Adrenal gland (tissue), 12 donors: ENCODE data around the gene ATG9A. TPM values are rescaled to one million over a fixed set of nuclear protein-coding genes. Genes with fewer than 3 reads are reported as not detected.
"Not testable (repeated sequence)": the region's sequence is repeated elsewhere in the genome, so short reads cannot be mapped to it uniquely, and the experiment has no call there.

Source experiments
- DNase-seq, 7 donors: peaks; one replicate each; pipeline ENCODE4 v3.0.0-alpha.2; 2019 to 2020
- H3K27ac ChIP-seq, 5 donors: fragments of 200-600 bp; sonication (generic) in 4 of 5; 1 replicate in 3 of 5; 2 replicates in 2 of 5; pipeline versions ENCODE4 v1.5.1 to v1.8.0; 2016 to 2020; ENCODE audit warnings: mild to moderate bottlenecking in 1 of 5
- H3K27me3 ChIP-seq: fragments of 200-600 bp; 2 replicates; pipeline ENCODE4 v1.8.0; 2021
- H3K36me3 ChIP-seq, 2 donors: fragments of 200-600 bp; replicated peaks in 1 of 2; 1 replicate in 1 of 2; 2 replicates in 1 of 2; pipeline versions ENCODE4 v1.5.1 to v1.8.0; 2018 to 2022
- H3K4me1 ChIP-seq, 2 donors: fragments of 200-600 bp; replicated peaks in 1 of 2; 1 replicate in 1 of 2; 2 replicates in 1 of 2; pipeline versions ENCODE4 v1.5.1 to v1.8.0; 2018 to 2021
- H3K4me3 ChIP-seq, 4 donors: fragments of 200-600 bp; sonication (generic) in 3 of 4; one replicate each; pipeline ENCODE4 v1.5.1; 2016 to 2018
- H3K9me3 ChIP-seq, 3 donors: fragments of 200-600 bp; sonication (generic) in 1 of 3; replicated peaks in 1 of 3; 1 replicate in 2 of 3; 2 replicates in 1 of 3; pipeline versions ENCODE4 v1.5.1 to v1.8.0; 2016 to 2021
- CTCF ChIP-seq, 6 experiments: fragments of 450-650 bp in 4 of 6; fragments of 200-600 bp in 2 of 6; sonication (generic) in 1 of 6; IDR thresholded peaks; 1 replicate in 5 of 6; 2 replicates in 1 of 6; pipeline versions ENCODE4 v1.5.1 to v1.8.0; 2016 to 2021; ENCODE audit warnings: antibody characterized with exemption in 6 of 6, mild to moderate bottlenecking in 2 of 6, moderate library complexity in 1 of 6
- POLR2A ChIP-seq, 2 donors: fragments of 450-650 bp; IDR thresholded peaks; one replicate each; pipeline ENCODE4 v1.6.1; 2017; ENCODE audit warnings: antibody characterized with exemption in 2 of 2, mild to moderate bottlenecking in 2 of 2, moderate library complexity in 1 of 2
- WGBS, 4 donors: extraction: QIAGEN DNeasy Blood & Tissue Kit in 2 of 4; methylation state at CpG; one replicate each; pipeline versions ENCODE4 v1.1.5 to v1.1.7; 2013 to 2017; 5-methylcytosine and 5-hydroxymethylcytosine counted together
- intact Hi-C, 2 donors: fragments of 100-400 bp; cut with DNase I; formaldehyde crosslinking; loops; one replicate each; pipeline versions ENCODE4 v1.14.1 to v1.15.0; 2022 to 2023
- polyA plus RNA-seq, 3 donors: library from polyadenylated mRNA; stranded (reverse); fragments of 200-250 nt in 2 of 3; fragments of 350-450 nt in 1 of 3; fragmentation: Illumina TruSeq in 1 of 3; extraction: RNeasy Lipid Tissue Mini Kit (QIAGEN cat#74804) in 1 of 3; gene quantifications; one replicate each; pipeline ENCODE4 v1.2.3, GENCODE V29; 2013 to 2014
- total RNA-seq, 9 donors: library from RNA; depleted of rRNA in 4 of 9; stranded (reverse); fragments of >200 nt in 4 of 9; fragments of 120-200 nt in 1 of 9; fragmentation: NEBNext Ultra II Directional in 1 of 9; extraction: Animal tissue kit (Norgen Biotek cat#: 25700) in 1 of 9; gene quantifications; one replicate each; pipeline versions ENCODE4 v1.1.0 to v1.2.4, GENCODE V29; 2013 to 2023
- donor health status: healthy with polysubstance abuse.
- donor health status: Bipolar disorder and iron deficiency.
- donor health status: DM: yes; HTN: yes; CAD: no.
- donor health status: DM: no; HTN: no; CAD: no.
- donor health status: DM: no; HTN: no; CAD: no.
- donor health status: DM: yes; HTN: yes; CAD: no.

ATG9A gene
- total and polyA plus RNA-seq, 12 donors = 13.0 to 73.1 (median 51.3) TPM

DNA sequence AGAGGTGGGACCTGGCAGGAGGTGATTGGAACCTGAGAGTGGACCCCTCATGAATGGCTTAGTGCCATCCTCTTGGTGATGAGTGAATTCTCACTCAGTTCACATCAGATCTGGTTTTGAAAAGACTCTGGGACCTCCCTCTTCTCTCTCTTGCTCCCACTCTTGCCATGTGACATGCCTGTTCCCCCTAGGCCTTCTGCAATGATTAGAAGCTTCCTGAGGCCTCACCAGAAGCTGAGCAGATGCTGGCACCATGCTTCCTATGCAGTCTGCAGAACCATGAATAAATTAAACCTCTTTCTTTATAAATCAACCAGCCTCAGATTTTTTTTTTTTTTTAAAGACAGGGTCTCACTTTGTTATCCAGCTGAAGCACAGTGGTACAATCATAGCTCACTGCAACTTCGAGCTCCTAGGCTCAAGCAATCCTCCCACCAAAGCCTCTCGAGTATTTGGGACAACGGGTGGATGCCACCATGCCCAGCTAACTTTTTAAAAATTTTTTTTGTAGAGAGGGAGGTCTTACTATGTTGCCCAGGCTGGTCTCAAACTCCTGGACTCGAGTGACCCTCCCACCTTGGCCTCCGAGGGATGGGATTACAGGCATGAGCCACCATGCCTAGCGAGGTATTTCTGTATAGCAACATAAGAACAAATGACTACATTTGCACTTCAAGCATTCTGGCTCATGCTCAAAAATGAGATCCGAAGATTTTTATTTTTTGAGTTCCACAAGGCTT, 24.8 kb downstream of the ATG9A start:
- peak in 1 of 7 donors; percentile 16 for DNase-seq
- peaks cover 2% of the 10 kb centered on the region for H3K27me3 ChIP-seq
- H3K4me1 ChIP-seq = peaks cover 7 to 14% of the 10 kb centered on the region in 2 donors
- WGBS, 4 donors = 87 to 94% (median 89%) methylated on average over 7 of the region's 7 CpGs
- intact Hi-C loops = no loop called here
- no peak overlapping the region for H3K4me3 ChIP-seq
- no peak overlapping the region for H3K27ac ChIP-seq
- H3K36me3 ChIP-seq = peaks cover 0 to 17% of the 10 kb centered on the region in 2 donors
- H3K9me3 ChIP-seq = no peaks in the 10 kb centered on the region
- TF ChIP-seq POLR2A (IDR thresholded peaks at IDR 0.05) (no peak), CTCF (IDR thresholded peaks at IDR 0.05) (no peak)

DNA sequence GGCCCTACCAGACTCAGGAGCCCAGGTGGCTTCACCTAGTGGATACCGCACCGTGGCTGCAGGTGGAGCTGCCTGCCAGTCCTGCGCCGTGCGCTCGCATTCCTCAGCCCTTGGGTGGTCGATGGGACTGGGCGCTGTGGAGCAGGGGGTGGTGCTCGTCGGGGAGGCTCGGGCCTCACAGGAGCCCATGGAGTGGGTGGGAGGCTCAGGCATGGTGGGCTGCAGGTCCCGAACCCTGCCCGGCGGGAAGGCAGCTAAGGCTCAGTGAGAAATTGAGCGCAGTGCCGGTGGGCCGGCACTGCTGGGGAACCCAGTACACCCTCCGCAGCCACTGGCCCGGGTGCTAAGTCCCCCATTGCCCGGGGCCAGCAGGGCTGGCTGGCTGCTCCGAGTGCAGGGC, 28.1 kb downstream of the ATG9A start:
- intact Hi-C loops, H3K27me3 ChIP-seq, H3K4me3 ChIP-seq, H3K36me3 ChIP-seq, H3K4me1 ChIP-seq, H3K9me3 ChIP-seq, H3K27ac ChIP-seq: not testable (repeated sequence)
- 79 to 93% (median 89%) methylated on average over 9 to 21 of the region's 21 CpGs for WGBS, 4 donors
- DNase-seq = peak in 1 of 7 donors; percentile 1

DNA sequence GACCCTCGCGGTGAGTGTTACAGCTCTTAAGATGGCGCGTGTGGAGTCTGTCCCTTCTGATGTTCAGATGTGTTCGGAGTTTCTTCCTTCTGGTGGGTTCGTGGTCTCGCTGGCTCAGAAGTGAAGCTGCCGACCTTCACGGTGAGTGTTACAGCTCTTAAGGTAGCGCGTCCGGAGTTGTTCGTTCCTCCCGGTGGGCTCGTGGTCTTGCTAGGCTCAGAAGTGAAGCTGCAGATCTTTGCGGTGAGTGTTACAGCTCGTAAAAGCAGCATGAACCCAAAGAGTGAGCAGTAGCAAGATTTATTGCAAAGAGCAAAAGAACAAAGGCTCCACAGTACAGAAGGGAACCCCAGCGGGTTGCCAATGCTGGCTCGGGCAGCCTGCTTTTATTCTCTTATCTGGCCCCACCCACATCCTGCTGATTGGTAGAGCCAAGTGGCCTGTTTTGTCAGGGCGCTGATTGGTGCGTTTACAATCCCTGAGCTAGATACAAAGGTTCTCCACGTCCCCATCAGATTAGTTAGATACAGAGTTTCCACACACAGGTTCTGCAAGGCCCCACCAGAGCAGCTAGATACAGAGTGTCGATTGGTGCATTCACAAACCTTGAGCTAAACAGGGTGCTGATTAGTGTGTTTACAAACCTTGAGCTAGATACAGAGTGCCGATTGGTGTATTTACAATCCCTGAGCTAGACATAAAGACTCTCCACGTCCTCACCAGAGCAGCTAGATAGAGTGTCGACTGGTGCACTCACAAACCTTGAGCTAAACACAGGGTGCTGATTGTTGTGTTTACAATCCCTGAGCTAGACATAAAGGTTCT, 28.7 kb downstream of the ATG9A start:
- H3K27me3 ChIP-seq, intact Hi-C loops, H3K4me1 ChIP-seq, H3K36me3 ChIP-seq, H3K4me3 ChIP-seq, H3K9me3 ChIP-seq, H3K27ac ChIP-seq: not testable (repeated sequence)
- DNase-seq = peak in 1 of 7 donors; percentile 13
- WGBS, 4 donors = 56 to 76% (median 73%) methylated on average over 21 to 25 of the region's 26 CpGs

DNA sequence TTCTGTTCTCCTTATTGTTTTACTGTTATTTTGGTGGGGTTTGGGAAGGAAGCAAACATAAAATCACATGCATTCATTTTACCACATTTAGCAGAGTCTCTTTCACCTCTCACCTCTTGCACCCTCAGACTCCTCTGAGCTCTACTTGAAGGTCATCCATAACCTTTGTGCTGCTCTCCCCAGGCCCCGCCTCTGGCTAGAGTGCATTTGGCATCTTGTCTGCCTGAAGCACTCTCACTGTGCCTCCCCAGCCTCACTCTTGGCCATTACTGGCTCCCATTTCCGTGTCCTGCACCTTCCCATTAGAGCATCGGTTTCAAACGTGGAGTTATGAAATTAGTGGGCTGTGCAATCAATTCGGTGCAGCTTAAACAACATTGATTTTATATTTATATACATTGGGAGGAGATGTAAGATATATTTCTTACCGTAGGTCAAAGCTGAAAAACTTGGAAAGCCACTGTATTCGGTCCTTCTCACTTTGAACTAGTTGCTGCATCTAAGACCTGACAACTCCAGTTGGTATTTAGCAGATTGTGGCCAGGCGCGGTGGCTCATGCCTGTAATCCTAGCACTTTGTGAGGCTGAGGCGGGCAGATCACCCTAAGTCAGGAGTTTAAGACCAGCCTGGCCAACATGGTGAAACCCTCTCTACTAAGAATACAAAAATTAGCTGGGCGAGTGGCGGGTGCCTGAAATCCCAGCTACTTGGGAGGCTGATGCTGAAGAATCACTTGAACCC, 29.8 kb downstream of the ATG9A start:
- intact Hi-C loops = no loop called here
- Histone ChIP-seq H3K36me3 (no peaks in the 10 kb centered on the region), H3K27ac (no peak overlapping the region), H3K9me3 (no peaks in the 10 kb centered on the region), H3K27me3 (peaks cover 6% of the 10 kb centered on the region), H3K4me3 (no peak overlapping the region), H3K4me1 (no peaks in the 10 kb centered on the region)
- TF ChIP-seq CTCF (IDR thresholded peaks at IDR 0.05) (no peak), POLR2A (IDR thresholded peaks at IDR 0.05) (no peak)
- DNase-seq = peak in 1 of 7 donors; percentile 9
- 77 to 82% (median 79%) methylated on average over 11 to 12 of the region's 12 CpGs for WGBS, 4 donors

DNA sequence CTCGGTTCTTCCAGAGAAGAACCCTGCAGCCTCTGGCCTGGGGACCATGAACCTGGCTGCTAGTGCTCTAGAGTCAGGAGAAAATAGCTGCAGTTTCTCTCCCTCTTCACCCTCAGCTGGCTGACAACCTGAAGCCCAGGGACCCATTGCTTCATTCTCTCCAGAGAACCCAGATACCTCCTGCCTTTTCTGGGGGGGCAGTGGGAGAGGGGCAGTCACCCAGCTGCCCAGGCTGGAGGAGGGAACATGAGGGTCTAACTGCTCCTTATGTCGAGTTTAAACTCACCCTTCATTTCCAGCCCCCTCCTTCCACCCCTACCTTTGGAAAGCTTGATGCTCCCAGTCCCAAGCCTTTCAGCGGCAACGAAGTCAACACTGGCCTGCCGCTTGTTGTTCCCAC, 30.5 kb downstream of the ATG9A start:
- no peaks in the 10 kb centered on the region for H3K4me1 ChIP-seq
- intact Hi-C loops = no loop called here
- no peaks in the 10 kb centered on the region for H3K36me3 ChIP-seq
- H3K27ac ChIP-seq = no peak overlapping the region
- peaks cover 6% of the 10 kb centered on the region for H3K27me3 ChIP-seq
- peak in 1 of 7 donors; percentile 6 for DNase-seq
- TF ChIP-seq POLR2A (IDR thresholded peaks at IDR 0.05) (no peak), CTCF (IDR thresholded peaks at IDR 0.05) (no peak)
- 63 to 76% (median 69%) methylated on average over 5 of the region's 5 CpGs for WGBS, 4 donors
- no peaks in the 10 kb centered on the region for H3K9me3 ChIP-seq
- no peak overlapping the region for H3K4me3 ChIP-seq
